WTC11 (cell line): Measurements from ENCODE around the gene PROK1. TPM values are rescaled to one million over a fixed set of nuclear protein-coding genes. Genes with fewer than 3 reads are reported as not detected.

ENCODE experiments used
- ATAC-seq: fragments of 200-7000 bp; cut with Tn5 transposase; 2 replicates; pipeline ENCODE4 v1.10.0; 2021; ENCODE audit warnings: mild to moderate bottlenecking, moderate library complexity
- CTCF ChIA-PET: fragments of 300-600 bp; sonication (Branson Sonifier 250); formaldehyde crosslinking; loops from one replicate; lab custom pipeline; 2021; ENCODE audit warnings: antibody characterized with exemption; lab: Charles Lee
- POLR2A ChIA-PET: fragments of 350-600 bp; sonication (Branson Sonifier 250); formaldehyde crosslinking; loops from one replicate; lab custom pipeline; 2021; ENCODE audit warnings: antibody characterized with exemption; lab: Charles Lee
- DNase-seq: peaks from one replicate; pipeline ENCODE4 v3.0.0; 2021; ENCODE audit warnings: low spot score
- H3K27ac Mint-ChIP-seq: 2 replicates; pipeline ENCODE4 v1.8.0; 2021; ENCODE audit warnings: mixed read lengths
- H3K27me3 Mint-ChIP-seq: 2 replicates; pipeline ENCODE4 v1.8.0; 2021; ENCODE audit warnings: low read depth, mild to moderate bottlenecking, moderate library complexity, mixed read lengths
- H3K36me3 Mint-ChIP-seq: 2 replicates; pipeline ENCODE4 v1.8.0; 2021; ENCODE audit warnings: mixed read lengths
- H3K4me1 Mint-ChIP-seq: 2 replicates; pipeline ENCODE4 v1.8.0; 2022; ENCODE audit warnings: mixed read lengths
- H3K4me3 Mint-ChIP-seq: 2 replicates; pipeline ENCODE4 v1.8.0; 2021; ENCODE audit warnings: mild to moderate bottlenecking, moderate library complexity, mixed read lengths
- H3K9me3 Mint-ChIP-seq: 2 replicates; pipeline ENCODE4 v1.8.0; 2021; ENCODE audit warnings: mixed read lengths
- ATF1 ChIP-seq: sonication (generic); formaldehyde crosslinking; IDR thresholded peaks from 2 replicates; pipeline ENCODE4 v1.8.1; 2023; ENCODE audit warnings: mild to moderate bottlenecking, moderate library complexity, missing genetic modification reagents
- ERG ChIP-seq: fragments of 250-450 bp; sonication (Bioruptor Pico); IDR thresholded peaks from 2 replicates; pipeline ENCODE4 v1.8.0; 2021; ENCODE audit warnings: mild to moderate bottlenecking
- ESRRA ChIP-seq: sonication (generic); formaldehyde crosslinking; IDR thresholded peaks from 2 replicates; pipeline ENCODE4 v1.8.1; 2022; ENCODE audit warnings: mild to moderate bottlenecking, missing genetic modification reagents, borderline replicate concordance
- ETV6 ChIP-seq: sonication (generic); formaldehyde crosslinking; IDR thresholded peaks from 2 replicates; pipeline ENCODE4 v1.8.1; 2022; ENCODE audit warnings: mild to moderate bottlenecking, missing genetic modification reagents
- FOXP4 ChIP-seq: sonication (generic); formaldehyde crosslinking; IDR thresholded peaks from 2 replicates; pipeline ENCODE4 v1.8.0; 2022; ENCODE audit warnings: mild to moderate bottlenecking, missing genetic modification reagents
- GABPB1 ChIP-seq: sonication (generic); formaldehyde crosslinking; IDR thresholded peaks from 2 replicates; pipeline ENCODE4 v1.8.1; 2023; ENCODE audit warnings: mild to moderate bottlenecking, missing genetic modification reagents
- IRF1 ChIP-seq: sonication (generic); formaldehyde crosslinking; IDR thresholded peaks from 2 replicates; pipeline ENCODE4 v1.8.0; 2023; ENCODE audit warnings: missing genetic modification reagents
- IRF2 ChIP-seq: sonication (generic); formaldehyde crosslinking; IDR thresholded peaks from 2 replicates; pipeline ENCODE4 v1.8.0; 2022; ENCODE audit warnings: low read depth, missing genetic modification reagents, borderline replicate concordance
- MLX ChIP-seq: sonication (generic); formaldehyde crosslinking; IDR thresholded peaks from 2 replicates; pipeline ENCODE4 v1.8.1; 2023; ENCODE audit warnings: mild to moderate bottlenecking, missing genetic modification reagents, moderate library complexity
- MYBL2 ChIP-seq: sonication (generic); formaldehyde crosslinking; IDR thresholded peaks from 2 replicates; pipeline ENCODE4 v1.8.1; 2023; ENCODE audit warnings: mild to moderate bottlenecking, moderate library complexity, missing genetic modification reagents
- NR2C2 ChIP-seq: sonication (generic); formaldehyde crosslinking; IDR thresholded peaks from 2 replicates; pipeline ENCODE4 v1.8.0; 2022; ENCODE audit warnings: mild to moderate bottlenecking, missing genetic modification reagents
- PRDM15 ChIP-seq: sonication (generic); formaldehyde crosslinking; IDR thresholded peaks from 2 replicates; pipeline ENCODE4 v1.8.0; 2022; ENCODE audit warnings: missing genetic modification reagents
- PREB ChIP-seq: sonication (generic); formaldehyde crosslinking; IDR thresholded peaks from 2 replicates; pipeline ENCODE4 v1.8.1; 2022; ENCODE audit warnings: mild to moderate bottlenecking, missing genetic modification reagents, moderate library complexity, borderline replicate concordance
- SMAD3 ChIP-seq: sonication (generic); formaldehyde crosslinking; IDR thresholded peaks from 2 replicates; pipeline ENCODE4 v1.8.0; 2022; ENCODE audit warnings: missing genetic modification reagents, mild to moderate bottlenecking, borderline replicate concordance
- SP1 ChIP-seq: sonication (generic); formaldehyde crosslinking; conservative IDR thresholded peaks from 2 replicates; pipeline ENCODE4 v1.8.1; 2022; ENCODE audit warnings: missing genetic modification reagents
- USF2 ChIP-seq: sonication (generic); formaldehyde crosslinking; IDR thresholded peaks from 2 replicates; pipeline ENCODE4 v1.8.1; 2023; ENCODE audit warnings: mild to moderate bottlenecking, missing genetic modification reagents, moderate library complexity
- ZNF219 ChIP-seq: sonication (generic); formaldehyde crosslinking; IDR thresholded peaks from 2 replicates; pipeline ENCODE4 v1.8.0; 2023; ENCODE audit warnings: missing genetic modification reagents, mild to moderate bottlenecking, borderline replicate concordance
- ZNF232 ChIP-seq: sonication (generic); formaldehyde crosslinking; IDR thresholded peaks from 2 replicates; pipeline ENCODE4 v1.8.0; 2022; ENCODE audit warnings: mild to moderate bottlenecking, missing genetic modification reagents
- ZSCAN18 ChIP-seq: fragments of 250-450 bp; sonication (Bioruptor Pico); IDR thresholded peaks from 2 replicates; pipeline ENCODE4 v2.1.2; 2022; ENCODE audit warnings: mild to moderate bottlenecking, moderate library complexity
- total RNA-seq: library from RNA; stranded (reverse); gene quantifications from 3 replicates; pipeline ENCODE4 v1.2.3, GENCODE V29; 2021

The PROK1 gene
- total RNA-seq, 1 experiment from 2014 or later, result not detected

GRCh38 chr1:110471131-110471530 is 20.2 kb downstream of the PROK1 start (continued):
- TF ChIP-seq USF2 (CRISPR knock-in tag) (no peak), ESRRA (CRISPR knock-in tag) (no peak)

- ChIA-PET POLR2A (no interaction called here), CTCF (interaction anchor here (0.9 to 3.4 kb wide), 4 partner anchors 12 to 270 kb away, joined by 3 to 37 read pairs (median 5); no protein-coding TSS in a partner anchor)
- Mint-ChIP-seq H3K4me1 (peaks cover 4% of the 10 kb centered on the region), H3K36me3 (no peaks in the 10 kb centered on the region), H3K27ac (no peak overlapping the region), H3K27me3 (no peaks in the 10 kb centered on the region; the same call in 1 of the 2 replicates), H3K4me3 (no peak overlapping the region), H3K9me3 (no peaks in the 10 kb centered on the region)
- DNase-seq, result no peak
- TF ChIP-seq ERG, result no peak
- TF ChIP-seq ZNF232 (CRISPR knock-in tag), result no peak
- TF ChIP-seq PREB (CRISPR knock-in tag), result no peak
- TF ChIP-seq ZNF219 (CRISPR knock-in tag), result no peak
- no peak for TF ChIP-seq SMAD3 (CRISPR knock-in tag)
- no peak for TF ChIP-seq IRF2 (CRISPR knock-in tag)
- no peak for TF ChIP-seq FOXP4 (CRISPR knock-in tag)
- no peak for ATAC-seq
Measured at GRCh38 chr1:110472546-110472945, 21.6 kb downstream of the PROK1 start.

GRCh38 chr1:110474444-110474843 is 23.5 kb downstream of the PROK1 start:
- TF ChIP-seq GABPB1 (CRISPR knock-in tag) (no peak), ATF1 (CRISPR knock-in tag) (no peak), NR2C2 (no peak), PRDM15 (CRISPR knock-in tag) (no peak), SP1 (CRISPR knock-in tag) (no peak), IRF1 (no peak), ETV6 (no peak), ZSCAN18 (CRISPR knock-in tag) (no peak), MLX (CRISPR knock-in tag) (no peak), MYBL2 (CRISPR knock-in tag) (no peak)
- DNase-seq, result no peak
- Mint-ChIP-seq H3K4me1 (peaks cover 18% of the 10 kb centered on the region), H3K4me3 (no peak overlapping the region), H3K27ac (no peak overlapping the region), H3K9me3 (no peaks in the 10 kb centered on the region), H3K36me3 (no peaks in the 10 kb centered on the region), H3K27me3 (no peaks in the 10 kb centered on the region; the same call in 1 of the 2 replicates)
- ChIA-PET CTCF (interaction anchor here (1.0 to 3.4 kb wide), 5 partner anchors 9 to 386 kb away, joined by 3 to 37 read pairs (median 3); no protein-coding TSS in a partner anchor), POLR2A (no interaction called here)
- ATAC-seq, result no peak
